ENCODE results near the gene CNOT4. TPM values are rescaled to one million over a fixed set of nuclear protein-coding genes. Genes with fewer than 3 reads are reported as not detected.

The CNOT4 gene
- total RNA-seq, 1 experiment from 2014 or later = 22.0 TPM

- CTCF ChIA-PET = no interaction called here
- Mint-ChIP-seq H3K4me3 (ENCODE audit: unreplicated experiment) (no peak overlapping the region), H3K27ac (ENCODE audit: unreplicated experiment) (no peak overlapping the region), H3K27me3 (ENCODE audit: insufficient read depth, unreplicated experiment) (no peaks in the 10 kb centered on the region), H3K4me1 (ENCODE audit: low read depth, unreplicated experiment) (no peaks in the 10 kb centered on the region), H3K36me3 (ENCODE audit: insufficient read depth, unreplicated experiment) (no peaks in the 10 kb centered on the region), H3K9me3 (ENCODE audit: unreplicated experiment) (no peaks in the 10 kb centered on the region)
- no peak for DNase-seq
- TF ChIP-seq CTCF (IDR thresholded peaks at IDR 0.05; ENCODE audit: insufficient read depth in 1 of 2, low read depth in 1 of 2, low read length in 1 of 2, severe bottlenecking in 1 of 2, unreplicated experiment in 1 of 2) = no peak
- Histone ChIP-seq H3K36me3 (ENCODE audit: control insufficient read depth, insufficient read depth, low read length) (no peaks in the 10 kb centered on the region), H3K27me3 (replicated peaks; ENCODE audit: control insufficient read depth, insufficient read depth, low read length) (no peaks in the 10 kb centered on the region), H3K4me1 (no peaks in the 10 kb centered on the region), H3K9me3 (no peaks in the 10 kb centered on the region), H3K4me3 (ENCODE audit: low read depth, low read length) (no peak overlapping the region)
- POLR2A ChIA-PET = no interaction called here
- no TSS peak for BruUV-seq (replicated peaks)
- intact Hi-C loops (cut with micrococcal nuclease; ENCODE audit: unreplicated experiment) = no loop called here
Observed at GRCh38 chr7:135492151-135492550, 17.8 kb downstream of the CNOT4 start.

GRCh38 chr7:135490783-135491182 lies 19.1 kb downstream of the CNOT4 start:
- no peaks in the 10 kb centered on the region for H3K27me3 Mint-ChIP-seq (ENCODE audit: insufficient read depth, unreplicated experiment)
- H3K4me3 ChIP-seq (ENCODE audit: low read depth, low read length) = no peak overlapping the region
- TF ChIP-seq CTCF (IDR thresholded peaks at IDR 0.05; ENCODE audit: insufficient read depth in 1 of 2, low read depth in 1 of 2, low read length in 1 of 2, severe bottlenecking in 1 of 2, unreplicated experiment in 1 of 2) = no peak
- no peaks in the 10 kb centered on the region for H3K4me1 ChIP-seq
- intact Hi-C loops (cut with micrococcal nuclease; ENCODE audit: unreplicated experiment) = no loop called here
- no peaks in the 10 kb centered on the region for H3K36me3 ChIP-seq (ENCODE audit: control insufficient read depth, insufficient read depth, low read length)
- BruUV-seq (replicated peaks) = no TSS peak
- H3K27ac Mint-ChIP-seq (ENCODE audit: unreplicated experiment) = no peak overlapping the region
- H3K4me1 Mint-ChIP-seq (ENCODE audit: low read depth, unreplicated experiment) = no peaks in the 10 kb centered on the region
- no peaks in the 10 kb centered on the region for H3K9me3 ChIP-seq
- H3K4me3 Mint-ChIP-seq (ENCODE audit: unreplicated experiment) = no peak overlapping the region
- POLR2A ChIA-PET = no interaction called here
- no peak for DNase-seq
- no peaks in the 10 kb centered on the region for H3K9me3 Mint-ChIP-seq (ENCODE audit: unreplicated experiment)
- CTCF ChIA-PET = no interaction called here
- no peaks in the 10 kb centered on the region for H3K36me3 Mint-ChIP-seq (ENCODE audit: insufficient read depth, unreplicated experiment)
- no peaks in the 10 kb centered on the region for H3K27me3 ChIP-seq (replicated peaks; ENCODE audit: control insufficient read depth, insufficient read depth, low read length)

- H3K9me3 ChIP-seq = no peaks in the 10 kb centered on the region
- CTCF ChIA-PET = no interaction called here
- BruUV-seq (replicated peaks) = no TSS peak
- H3K4me3 Mint-ChIP-seq (ENCODE audit: unreplicated experiment) = no peak overlapping the region
- no peaks in the 10 kb centered on the region for H3K9me3 Mint-ChIP-seq (ENCODE audit: unreplicated experiment)
- no peaks in the 10 kb centered on the region for H3K36me3 Mint-ChIP-seq (ENCODE audit: insufficient read depth, unreplicated experiment)
- no peak overlapping the region for H3K4me3 ChIP-seq (ENCODE audit: low read depth, low read length)
- intact Hi-C loops (cut with micrococcal nuclease; ENCODE audit: unreplicated experiment) = no loop called here
- no peak overlapping the region for H3K27ac Mint-ChIP-seq (ENCODE audit: unreplicated experiment)
- H3K4me1 Mint-ChIP-seq (ENCODE audit: low read depth, unreplicated experiment) = no peaks in the 10 kb centered on the region
- DNase-seq = no peak
- H3K27me3 ChIP-seq (replicated peaks; ENCODE audit: control insufficient read depth, insufficient read depth, low read length) = no peaks in the 10 kb centered on the region
- no peaks in the 10 kb centered on the region for H3K27me3 Mint-ChIP-seq (ENCODE audit: insufficient read depth, unreplicated experiment)
- no peaks in the 10 kb centered on the region for H3K4me1 ChIP-seq
- no peaks in the 10 kb centered on the region for H3K36me3 ChIP-seq (ENCODE audit: control insufficient read depth, insufficient read depth, low read length)
- no peak for TF ChIP-seq CTCF (IDR thresholded peaks at IDR 0.05; ENCODE audit: insufficient read depth in 1 of 2, low read depth in 1 of 2, low read length in 1 of 2, severe bottlenecking in 1 of 2, unreplicated experiment in 1 of 2)
- POLR2A ChIA-PET = no interaction called here
Observed at GRCh38 chr7:135489791-135490190, 20.1 kb downstream of the CNOT4 start.
